Right lobe of liver (tissue), 6 donors: ENCODE data around the gene ZNF28. TPM values are rescaled to one million over a fixed set of nuclear protein-coding genes. Genes with fewer than 3 reads are reported as not detected.
"Not testable (repeated sequence)": the region's sequence is repeated elsewhere in the genome, so short reads cannot be mapped to it uniquely, and the experiment has no call there.

Source experiments
- ATAC-seq, 4 donors: fragments of 200-7000 bp; cut with Tn5 transposase; one replicate each; pipeline ENCODE4 v1.9.1; 2020; ENCODE audit warnings: mild to moderate bottlenecking in 4 of 4, moderate library complexity in 4 of 4
- DNase-seq, 3 donors: peaks; one replicate each; pipeline ENCODE4 v3.0.0-alpha.2; 2020
- H3K27ac ChIP-seq, 3 donors: fragments of 200-600 bp; one replicate each; pipeline ENCODE4 v1.8.0; 2022
- H3K27me3 ChIP-seq, 2 donors: fragments of 200-600 bp; one replicate each; pipeline ENCODE4 v1.8.0; 2022
- H3K36me3 ChIP-seq, 4 donors: fragments of 200-600 bp; sonication (generic) in 1 of 4; one replicate each; pipeline versions ENCODE4 v1.5.1 to v1.8.0; 2017 to 2022; ENCODE audit warnings: control low read depth in 1 of 4
- H3K4me1 ChIP-seq, 4 donors: fragments of 200-600 bp; sonication (generic) in 1 of 4; one replicate each; pipeline versions ENCODE4 v1.5.1 to v1.8.0; 2017 to 2022; ENCODE audit warnings: control low read depth in 1 of 4
- H3K4me3 ChIP-seq, 3 donors: fragments of 200-600 bp; one replicate each; pipeline ENCODE4 v1.8.0; 2022
- H3K9me3 ChIP-seq, 4 donors: fragments of 200-600 bp; sonication (generic) in 1 of 4; one replicate each; pipeline versions ENCODE4 v1.5.1 to v1.8.0; 2017 to 2022; ENCODE audit warnings: control low read depth in 1 of 4
- POLR2A ChIP-seq: fragments of 450-650 bp; IDR thresholded peaks from one replicate; pipeline ENCODE4 v1.6.1; 2017; ENCODE audit warnings: antibody characterized with exemption, mild to moderate bottlenecking
- WGBS: methylation state at CpG from one replicate; pipeline ENCODE4 v1.1.6; 2018; ENCODE audit warnings: low coverage, low lambda C conversion rate; ENCODE audit not compliant: insufficient coverage; ENCODE audit errors: missing lambda C conversion rate; 5-methylcytosine and 5-hydroxymethylcytosine counted together
- intact Hi-C, 2 donors: fragments of 100-400 bp; cut with DNase I; formaldehyde crosslinking; loops; one replicate each; pipeline versions ENCODE4 v1.11.2 to v1.14.1; 2022
- total RNA-seq, 6 experiments: library from RNA; depleted of rRNA in 2 of 6; stranded (reverse); fragments of >200 nt in 2 of 6; fragmentation: NEBNext Ultra II Directional in 3 of 6; extraction: Animal tissue kit (Norgen Biotek cat#: 25700) in 3 of 6; gene quantifications; one replicate each; pipeline versions ENCODE4 v1.1.0 to v1.2.4, GENCODE V29; 2016 to 2023
- TF ChIP-seq, protein P1 (sequence below), 4 donors: fragments of 200-600 bp in 3 of 4; fragments of 450-650 bp in 1 of 4; IDR thresholded peaks; one replicate each; pipeline versions ENCODE4 v1.5.1 to v1.8.0; 2016 to 2022; ENCODE audit warnings: antibody characterized with exemption in 4 of 4, mild to moderate bottlenecking in 2 of 4
- donor health status: DM: no; HTN: yes; CAD: no.
- donor health status: DM: no; HTN: no; CAD: no.
- donor health status: DM: no; HTN: no; CAD: no.
- donor health status: DM: no; HTN: yes; CAD: no.
- donor health status: DM: no; HTN: yes; CAD: no.

ZNF28 gene
- total RNA-seq, 6 experiments from 2014 or later: 0.92 to 4.2 (median 2.9) TPM

DNA sequence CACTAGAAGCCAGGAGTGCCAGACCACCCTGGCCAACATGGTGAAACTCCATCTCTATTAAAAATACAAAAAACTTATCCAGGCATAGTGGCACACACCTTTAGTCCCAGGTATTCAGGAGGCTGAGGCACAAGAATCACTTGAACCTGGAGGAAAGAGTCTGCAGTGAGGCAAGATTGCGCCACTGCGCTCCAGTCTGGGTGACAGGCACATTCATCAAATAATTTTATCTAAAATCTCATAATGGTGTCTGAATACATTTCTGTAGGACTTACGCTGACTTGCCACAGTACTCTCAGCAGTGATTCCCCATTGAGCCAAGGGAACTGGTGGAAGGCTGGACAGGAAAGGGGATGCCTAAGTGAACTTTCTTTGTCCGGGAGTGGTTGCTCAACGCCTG lies 4.3 kb upstream of the ZNF28 start:
- TF ChIP-seq POLR2A: no peak
- TF ChIP-seq, protein P1, sequence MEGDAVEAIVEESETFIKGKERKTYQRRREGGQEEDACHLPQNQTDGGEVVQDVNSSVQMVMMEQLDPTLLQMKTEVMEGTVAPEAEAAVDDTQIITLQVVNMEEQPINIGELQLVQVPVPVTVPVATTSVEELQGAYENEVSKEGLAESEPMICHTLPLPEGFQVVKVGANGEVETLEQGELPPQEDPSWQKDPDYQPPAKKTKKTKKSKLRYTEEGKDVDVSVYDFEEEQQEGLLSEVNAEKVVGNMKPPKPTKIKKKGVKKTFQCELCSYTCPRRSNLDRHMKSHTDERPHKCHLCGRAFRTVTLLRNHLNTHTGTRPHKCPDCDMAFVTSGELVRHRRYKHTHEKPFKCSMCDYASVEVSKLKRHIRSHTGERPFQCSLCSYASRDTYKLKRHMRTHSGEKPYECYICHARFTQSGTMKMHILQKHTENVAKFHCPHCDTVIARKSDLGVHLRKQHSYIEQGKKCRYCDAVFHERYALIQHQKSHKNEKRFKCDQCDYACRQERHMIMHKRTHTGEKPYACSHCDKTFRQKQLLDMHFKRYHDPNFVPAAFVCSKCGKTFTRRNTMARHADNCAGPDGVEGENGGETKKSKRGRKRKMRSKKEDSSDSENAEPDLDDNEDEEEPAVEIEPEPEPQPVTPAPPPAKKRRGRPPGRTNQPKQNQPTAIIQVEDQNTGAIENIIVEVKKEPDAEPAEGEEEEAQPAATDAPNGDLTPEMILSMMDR (IDR thresholded peaks at IDR 0.05): no peak
- WGBS: 91% methylated on average over 5 of the region's 5 CpGs
- Histone ChIP-seq H3K27me3 (no peaks in the 10 kb centered on the region), H3K27ac (no peak overlapping the region), H3K4me3 (no peak overlapping the region), H3K36me3 (no peaks in the 10 kb centered on the region), H3K4me1 (no peaks in the 10 kb centered on the region), H3K9me3 (no peaks in the 10 kb centered on the region)
- no peak for DNase-seq
- no peak for ATAC-seq
- intact Hi-C loops: no loop called here

DNA sequence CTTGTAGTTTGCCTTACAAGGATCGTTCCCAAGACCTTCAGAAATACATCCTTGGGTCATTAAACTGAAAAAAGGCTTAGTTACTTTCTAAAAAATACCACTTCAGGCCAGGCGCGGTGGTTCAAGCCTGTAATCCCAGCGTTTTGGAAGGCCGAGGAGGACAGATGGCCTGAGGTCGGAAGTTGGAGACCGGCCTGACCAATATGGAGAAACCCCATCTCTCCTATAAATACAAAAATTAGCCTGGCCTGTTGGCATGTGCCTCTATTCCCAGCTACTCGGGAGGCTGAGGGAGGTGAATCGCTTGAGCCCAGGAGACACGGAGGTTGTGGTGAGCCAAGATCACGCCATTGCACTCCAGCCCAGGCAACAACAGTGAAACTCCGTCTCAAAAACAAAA lies 2.2 kb upstream of the ZNF28 start:
- Histone ChIP-seq H3K27me3 (no peaks in the 10 kb centered on the region), H3K4me3 (no peak overlapping the region), H3K9me3 (no peaks in the 10 kb centered on the region), H3K4me1 (no peaks in the 10 kb centered on the region), H3K36me3 (no peaks in the 10 kb centered on the region), H3K27ac (no peak overlapping the region)
- 83% methylated on average over 7 of the region's 12 CpGs for WGBS
- ATAC-seq: no peak
- TF ChIP-seq, protein P1 (IDR thresholded peaks at IDR 0.05): no peak
- TF ChIP-seq POLR2A: no peak
- DNase-seq: no peak
- intact Hi-C loops: no loop called here

DNA sequence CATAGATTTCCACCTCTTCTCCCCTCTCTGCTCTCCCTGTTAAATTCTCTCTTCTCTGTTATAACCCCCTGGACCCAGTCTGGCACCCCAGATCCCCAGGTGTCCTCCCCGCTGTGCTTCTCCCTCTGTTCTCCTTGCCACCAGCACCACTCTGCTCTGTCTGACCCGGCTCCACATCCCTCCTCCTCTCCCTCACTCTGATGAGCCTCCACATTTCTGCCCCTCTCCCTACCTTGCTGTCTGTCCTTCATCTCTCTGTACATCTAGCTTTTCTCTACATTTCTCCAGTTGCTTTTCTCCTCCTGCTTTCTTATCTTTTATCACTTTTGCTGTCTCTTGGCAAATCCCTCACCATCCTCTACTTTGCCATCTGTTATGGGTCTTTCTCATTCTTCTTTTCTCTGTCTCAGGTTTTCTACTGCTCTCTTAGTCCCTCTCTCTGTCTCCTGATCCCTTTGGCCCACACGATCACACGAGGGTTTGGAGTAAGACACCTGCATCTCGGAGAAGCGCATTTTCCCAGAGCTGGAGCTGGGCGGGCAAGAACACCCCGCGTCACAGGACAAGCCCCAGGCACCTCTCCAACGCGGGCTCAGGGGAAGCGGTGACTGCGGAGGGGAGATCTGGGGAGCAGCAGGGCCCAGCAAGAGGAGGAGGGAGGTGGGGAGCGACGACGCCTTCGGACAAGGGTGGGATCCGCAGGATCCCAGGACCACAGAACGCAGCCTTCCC lies 795 bp downstream of the ZNF28 start:
- DNase-seq, H3K36me3 ChIP-seq, intact Hi-C loops, H3K9me3 ChIP-seq, H3K27ac ChIP-seq, H3K4me1 ChIP-seq, H3K27me3 ChIP-seq: not testable (repeated sequence)
- H3K4me3 ChIP-seq: peak overlapping the region; percentile 39 to 56 (median 50)
- ATAC-seq: peak; percentile 11 to 37 (median 28)
- WGBS: 3% methylated on average over 10 of the region's 19 CpGs

DNA sequence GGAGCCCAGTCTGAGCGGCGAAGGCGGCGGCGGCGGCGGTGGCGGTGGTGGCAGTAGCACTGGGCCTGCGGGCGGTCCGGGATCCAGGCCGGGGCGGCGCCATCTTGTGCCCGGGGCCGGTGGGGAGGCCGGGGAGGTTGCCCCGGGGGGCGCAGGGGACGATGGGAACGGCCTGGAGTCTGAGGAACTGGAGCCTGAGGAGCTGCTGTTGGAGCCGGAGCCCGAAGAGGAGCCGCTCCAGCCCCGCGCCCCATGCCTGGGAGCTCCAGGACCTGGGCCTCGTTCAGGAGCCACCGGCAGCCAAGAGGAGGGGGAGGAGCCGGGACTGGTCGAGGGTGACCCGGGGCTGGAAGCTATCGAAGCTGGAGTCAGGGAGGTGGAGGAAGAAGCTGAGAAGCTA lies 11.6 kb downstream of the ZNF28 start:
- intact Hi-C loops: no loop called here
- Histone ChIP-seq H3K4me1 (no peaks in the 10 kb centered on the region), H3K9me3 (no peaks in the 10 kb centered on the region), H3K36me3 (peaks cover 0 to under 1% (median 0%) of the 10 kb centered on the region in 4 donors), H3K27me3 (no peaks in the 10 kb centered on the region), H3K27ac (no peak overlapping the region), H3K4me3 (no peak overlapping the region)
- TF ChIP-seq POLR2A: no peak
- TF ChIP-seq, protein P1 (IDR thresholded peaks at IDR 0.05): no peak
- no peak for DNase-seq
- no peak for ATAC-seq
- WGBS: 100% methylated on average over 2 of the region's 32 CpGs

DNA sequence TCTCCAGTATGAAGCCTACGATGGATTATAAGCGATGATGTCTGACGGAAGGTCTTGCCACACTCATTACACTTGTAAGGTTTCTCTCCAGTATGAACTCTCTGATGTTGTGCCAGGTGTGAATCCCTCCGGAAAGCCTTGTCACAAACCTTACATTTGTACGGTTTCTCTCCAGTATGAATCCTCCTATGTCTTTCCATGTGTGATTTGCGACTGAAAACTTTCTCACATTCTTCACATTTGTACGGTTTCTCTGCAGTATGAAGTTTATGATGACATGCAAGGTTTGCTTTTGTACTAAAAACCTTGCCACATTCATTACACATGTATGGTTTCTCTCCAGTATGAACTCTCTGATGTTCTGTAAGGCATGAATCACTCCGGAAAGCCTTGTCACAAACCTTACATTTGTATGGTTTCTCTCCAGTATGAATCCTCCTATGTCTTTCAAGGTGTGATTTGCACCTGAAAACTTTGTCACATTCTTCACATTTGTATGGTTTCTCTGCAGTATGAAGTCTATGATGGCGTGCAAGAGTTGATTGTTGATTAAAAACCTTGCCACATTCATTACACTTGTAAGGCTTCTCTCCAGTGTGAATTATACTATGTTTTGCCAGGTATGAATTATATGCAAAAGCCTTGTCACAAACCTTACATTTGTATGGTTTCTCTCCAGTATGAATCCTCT lies 21.3 kb downstream of the ZNF28 start:
- H3K4me3 ChIP-seq, H3K27ac ChIP-seq, ATAC-seq, DNase-seq, H3K4me1 ChIP-seq, H3K27me3 ChIP-seq, intact Hi-C loops: not testable (repeated sequence)
- Histone ChIP-seq H3K9me3 (peaks cover 0 to 35% (median 7%) of the 10 kb centered on the region in 4 donors), H3K36me3 (peaks cover 0 to 15% (median 0%) of the 10 kb centered on the region in 4 donors)
- WGBS: 96% methylated on average over 9 of the region's 9 CpGs
